Lower leg skin (tissue), 3 donors: ENCODE data around the gene ZC3H7B.

Experiments
- CTCF ChIP-seq, 3 donors: fragments of 450-650 bp; IDR thresholded peaks; one replicate each; pipeline ENCODE4 v1.5.1; 2016; ENCODE audit warnings: antibody characterized with exemption in 3 of 3, mild to moderate bottlenecking in 3 of 3, moderate library complexity in 2 of 3
- POLR2A ChIP-seq, 2 donors: fragments of 450-650 bp; IDR thresholded peaks; one replicate each; pipeline ENCODE4 v1.6.1; 2016 to 2017; ENCODE audit warnings: antibody characterized with exemption in 2 of 2, mild to moderate bottlenecking in 1 of 2, moderate library complexity in 1 of 2

GRCh38 chr22:41256254-41257253 is 44.8 kb upstream of the ZC3H7B start:
- TF ChIP-seq POLR2A (IDR thresholded peaks at IDR 0.05) (no peak), CTCF (IDR thresholded peaks at IDR 0.05) (no peak)
